Measurements from ENCODE around the gene RPP38. TPM values are rescaled to one million over a fixed set of nuclear protein-coding genes. Genes with fewer than 3 reads are reported as not detected.

Gene RPP38
- total RNA-seq, 1 experiment from 2014 or later = 23.4 TPM

DNA sequence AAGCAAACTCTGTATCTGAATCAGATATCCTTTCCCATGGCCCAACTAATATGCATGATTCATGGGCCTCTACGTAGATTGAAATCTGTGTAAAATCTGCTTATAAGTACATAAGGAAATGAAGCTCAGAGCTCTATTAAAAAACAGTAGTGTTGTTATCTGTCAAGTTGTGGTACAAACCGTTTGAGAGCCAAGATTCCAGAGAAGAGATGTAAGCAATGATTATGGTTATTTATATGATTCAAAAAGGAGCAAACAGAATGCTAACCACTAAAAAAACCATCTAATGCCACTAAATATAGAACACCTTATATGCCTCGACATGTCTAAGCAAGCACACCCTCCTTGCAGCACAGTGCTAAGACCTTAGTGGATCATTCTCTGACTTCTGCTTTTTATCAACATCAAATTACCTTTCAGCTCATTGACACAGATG, 26.6 kb downstream of the RPP38 start:
- intact Hi-C loops (cut with micrococcal nuclease; ENCODE audit: unreplicated experiment) = no loop called here
- TF ChIP-seq, protein P1, sequence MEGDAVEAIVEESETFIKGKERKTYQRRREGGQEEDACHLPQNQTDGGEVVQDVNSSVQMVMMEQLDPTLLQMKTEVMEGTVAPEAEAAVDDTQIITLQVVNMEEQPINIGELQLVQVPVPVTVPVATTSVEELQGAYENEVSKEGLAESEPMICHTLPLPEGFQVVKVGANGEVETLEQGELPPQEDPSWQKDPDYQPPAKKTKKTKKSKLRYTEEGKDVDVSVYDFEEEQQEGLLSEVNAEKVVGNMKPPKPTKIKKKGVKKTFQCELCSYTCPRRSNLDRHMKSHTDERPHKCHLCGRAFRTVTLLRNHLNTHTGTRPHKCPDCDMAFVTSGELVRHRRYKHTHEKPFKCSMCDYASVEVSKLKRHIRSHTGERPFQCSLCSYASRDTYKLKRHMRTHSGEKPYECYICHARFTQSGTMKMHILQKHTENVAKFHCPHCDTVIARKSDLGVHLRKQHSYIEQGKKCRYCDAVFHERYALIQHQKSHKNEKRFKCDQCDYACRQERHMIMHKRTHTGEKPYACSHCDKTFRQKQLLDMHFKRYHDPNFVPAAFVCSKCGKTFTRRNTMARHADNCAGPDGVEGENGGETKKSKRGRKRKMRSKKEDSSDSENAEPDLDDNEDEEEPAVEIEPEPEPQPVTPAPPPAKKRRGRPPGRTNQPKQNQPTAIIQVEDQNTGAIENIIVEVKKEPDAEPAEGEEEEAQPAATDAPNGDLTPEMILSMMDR (IDR thresholded peaks at IDR 0.05; ENCODE audit: unreplicated experiment) = no peak
- Mint-ChIP-seq H3K9me3 (ENCODE audit: low read depth, unreplicated experiment) (no peaks in the 10 kb centered on the region), H3K36me3 (ENCODE audit: insufficient read depth, unreplicated experiment) (no peaks in the 10 kb centered on the region), H3K27me3 (ENCODE audit: unreplicated experiment) (no peaks in the 10 kb centered on the region), H3K27ac (ENCODE audit: unreplicated experiment) (no peak overlapping the region), H3K4me3 (ENCODE audit: low read depth, unreplicated experiment) (no peak overlapping the region), H3K4me1 (ENCODE audit: low read depth, unreplicated experiment) (no peaks in the 10 kb centered on the region)
- BruUV-seq (replicated peaks) = no TSS peak
- CTCF ChIA-PET = interaction anchor here (0.6 kb wide), 1 partner anchor 1349 kb away, joined by 3 read pairs; no protein-coding TSS in a partner anchor
- no peak for DNase-seq

DNA sequence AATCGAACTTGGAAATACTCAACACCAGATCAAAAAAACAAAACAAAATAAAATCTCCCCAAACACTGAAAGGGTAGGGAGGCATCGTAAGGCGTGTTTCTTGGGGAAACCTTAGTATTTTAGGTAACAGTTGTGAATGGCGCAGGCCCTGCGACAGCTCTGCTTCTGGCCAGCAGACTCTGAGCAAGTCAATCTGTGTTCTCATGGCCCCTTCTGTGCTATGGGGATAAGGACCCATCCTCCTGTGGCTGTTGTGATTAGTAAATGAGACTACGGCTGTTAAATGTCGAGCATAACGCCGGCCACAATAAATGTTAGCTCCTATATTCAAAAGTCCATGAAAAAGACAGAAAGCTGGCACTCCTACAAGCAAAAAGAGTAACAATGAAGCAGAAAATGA, 27.0 kb downstream of the RPP38 start:
- no peak for DNase-seq
- H3K4me3 Mint-ChIP-seq (ENCODE audit: low read depth, unreplicated experiment) = no peak overlapping the region
- TF ChIP-seq, protein P1 (IDR thresholded peaks at IDR 0.05; ENCODE audit: unreplicated experiment) = no peak
- CTCF ChIA-PET = no interaction called here
- intact Hi-C loops (cut with micrococcal nuclease; ENCODE audit: unreplicated experiment) = no loop called here
- no peak overlapping the region for H3K27ac Mint-ChIP-seq (ENCODE audit: unreplicated experiment)
- H3K36me3 Mint-ChIP-seq (ENCODE audit: insufficient read depth, unreplicated experiment) = no peaks in the 10 kb centered on the region
- H3K9me3 Mint-ChIP-seq (ENCODE audit: low read depth, unreplicated experiment) = no peaks in the 10 kb centered on the region
- no TSS peak for BruUV-seq (replicated peaks)
- no peaks in the 10 kb centered on the region for H3K4me1 Mint-ChIP-seq (ENCODE audit: low read depth, unreplicated experiment)
- H3K27me3 Mint-ChIP-seq (ENCODE audit: unreplicated experiment) = no peaks in the 10 kb centered on the region

DNA sequence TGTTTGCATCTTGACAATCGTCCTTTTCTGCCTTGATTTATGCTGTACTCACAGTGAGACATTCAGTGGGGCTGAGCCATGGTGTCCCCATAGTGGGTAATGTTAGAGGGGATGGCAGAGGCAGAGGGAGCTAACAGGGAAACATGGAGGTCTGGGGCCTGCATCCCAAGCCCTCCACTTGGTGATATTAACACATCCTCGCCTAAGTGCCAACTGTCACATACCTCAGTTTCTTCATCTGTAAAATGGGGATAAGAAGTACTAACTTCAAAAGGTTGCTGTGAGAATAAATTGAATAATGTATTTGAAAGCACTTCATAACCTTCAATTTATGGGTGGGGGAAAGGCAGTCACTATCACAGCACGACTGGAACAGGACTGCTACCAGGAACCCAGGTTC, 27.8 kb downstream of the RPP38 start:
- DNase-seq = no peak
- no peaks in the 10 kb centered on the region for H3K9me3 Mint-ChIP-seq (ENCODE audit: low read depth, unreplicated experiment)
- no peaks in the 10 kb centered on the region for H3K27me3 Mint-ChIP-seq (ENCODE audit: unreplicated experiment)
- H3K27ac Mint-ChIP-seq (ENCODE audit: unreplicated experiment) = no peak overlapping the region
- no peak overlapping the region for H3K4me3 Mint-ChIP-seq (ENCODE audit: low read depth, unreplicated experiment)
- TF ChIP-seq, protein P1 (IDR thresholded peaks at IDR 0.05; ENCODE audit: unreplicated experiment) = no peak
- H3K4me1 Mint-ChIP-seq (ENCODE audit: low read depth, unreplicated experiment) = no peaks in the 10 kb centered on the region
- H3K36me3 Mint-ChIP-seq (ENCODE audit: insufficient read depth, unreplicated experiment) = no peaks in the 10 kb centered on the region
- CTCF ChIA-PET = interaction anchor here (0.6 kb wide), 1 partner anchor 13 kb away, joined by 4 read pairs; no protein-coding TSS in a partner anchor
- intact Hi-C loops (cut with micrococcal nuclease; ENCODE audit: unreplicated experiment) = no loop called here
- BruUV-seq (replicated peaks) = no TSS peak

DNA sequence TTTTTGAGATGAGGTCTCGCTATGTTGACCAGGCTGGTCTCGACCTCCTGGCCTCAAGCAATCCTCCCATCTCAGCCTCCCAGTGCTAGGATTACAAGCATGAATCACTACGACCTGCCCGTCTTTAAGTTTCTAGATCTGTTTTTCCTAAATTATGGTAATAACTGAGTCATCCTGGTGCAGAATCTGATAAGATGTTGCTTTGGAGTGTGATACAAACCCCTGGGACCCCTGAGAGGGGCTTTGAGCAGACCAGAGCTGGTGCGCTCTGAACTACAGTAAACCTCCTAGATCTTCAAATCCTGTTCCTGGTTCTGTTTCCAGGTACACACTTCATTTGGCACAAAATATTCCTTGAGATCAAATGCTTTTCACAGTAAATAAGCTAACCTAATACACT, 34.2 kb downstream of the RPP38 start:
- TF ChIP-seq, protein P1 (IDR thresholded peaks at IDR 0.05; ENCODE audit: unreplicated experiment) = no peak
- intact Hi-C loops (cut with micrococcal nuclease; ENCODE audit: unreplicated experiment) = no loop called here
- no TSS peak for BruUV-seq (replicated peaks)
- no peaks in the 10 kb centered on the region for H3K9me3 Mint-ChIP-seq (ENCODE audit: low read depth, unreplicated experiment)
- no peaks in the 10 kb centered on the region for H3K4me1 Mint-ChIP-seq (ENCODE audit: low read depth, unreplicated experiment)
- H3K4me3 Mint-ChIP-seq (ENCODE audit: low read depth, unreplicated experiment) = no peak overlapping the region
- H3K27ac Mint-ChIP-seq (ENCODE audit: unreplicated experiment) = no peak overlapping the region
- H3K27me3 Mint-ChIP-seq (ENCODE audit: unreplicated experiment) = no peaks in the 10 kb centered on the region
- no peaks in the 10 kb centered on the region for H3K36me3 Mint-ChIP-seq (ENCODE audit: insufficient read depth, unreplicated experiment)
- CTCF ChIA-PET = interaction anchor here (0.6 kb wide), 1 partner anchor 16 kb away, joined by 3 read pairs; no protein-coding TSS in a partner anchor
- no peak for DNase-seq

All from Calu3 (cell line).